ES-I3 (cell line): ENCODE measurements around the gene FBLN1.

Experiments
- H3K36me3 ChIP-seq: 2 replicates; pipeline ENCODE4 v1.6.1; 2013; ENCODE audit warnings: mild to moderate bottlenecking, low read length, control low read depth, moderate library complexity; ENCODE audit not compliant: insufficient read depth
- H3K4me1 ChIP-seq: 2 replicates; pipeline ENCODE4 v1.6.1; 2013; ENCODE audit warnings: mild to moderate bottlenecking, control low read depth, low read length; ENCODE audit not compliant: insufficient read depth
- H3K9ac ChIP-seq: 2 replicates; pipeline ENCODE4 v1.6.1; 2013; ENCODE audit warnings: low read depth, mild to moderate bottlenecking, low read length, moderate library complexity
- H3K9me3 ChIP-seq: 2 replicates; pipeline ENCODE4 v1.6.1; 2013; ENCODE audit warnings: mild to moderate bottlenecking, low read length, moderate library complexity; ENCODE audit not compliant: control insufficient read depth, insufficient read depth

FBLN1 gene

GRCh38 chr22:45524157-45524556 is 21.5 kb downstream of the FBLN1 start:
- no peak overlapping the region for H3K9ac ChIP-seq
- no peaks in the 10 kb centered on the region for H3K4me1 ChIP-seq
- no peaks in the 10 kb centered on the region for H3K9me3 ChIP-seq
- peaks cover 6% of the 10 kb centered on the region for H3K36me3 ChIP-seq

- no peaks in the 10 kb centered on the region for H3K9me3 ChIP-seq
- H3K9ac ChIP-seq, result no peak overlapping the region
- no peaks in the 10 kb centered on the region for H3K4me1 ChIP-seq
- peaks cover 9% of the 10 kb centered on the region for H3K36me3 ChIP-seq
These were observed 22.3 kb downstream of the FBLN1 start for GRCh38 chr22:45524966-45525365.

GRCh38 chr22:45525480-45525879 is 22.8 kb downstream of the FBLN1 start:
- H3K9ac ChIP-seq, result no peak overlapping the region
- H3K4me1 ChIP-seq, result no peaks in the 10 kb centered on the region
- no peaks in the 10 kb centered on the region for H3K9me3 ChIP-seq
- peaks cover 8% of the 10 kb centered on the region for H3K36me3 ChIP-seq

GRCh38 chr22:45526281-45526680 is 23.6 kb downstream of the FBLN1 start:
- Histone ChIP-seq H3K9me3 (no peaks in the 10 kb centered on the region), H3K9ac (no peak overlapping the region), H3K4me1 (no peaks in the 10 kb centered on the region), H3K36me3 (peaks cover 8% of the 10 kb centered on the region)

- Histone ChIP-seq H3K9ac (no peak overlapping the region), H3K36me3 (peaks cover 8% of the 10 kb centered on the region), H3K9me3 (no peaks in the 10 kb centered on the region), H3K4me1 (no peaks in the 10 kb centered on the region)
These were observed 24.2 kb downstream of the FBLN1 start for GRCh38 chr22:45526768-45527360.

GRCh38 chr22:45527456-45527855 is 24.8 kb downstream of the FBLN1 start:
- no peak overlapping the region for H3K9ac ChIP-seq
- H3K4me1 ChIP-seq, result no peaks in the 10 kb centered on the region
- peaks cover 8% of the 10 kb centered on the region for H3K36me3 ChIP-seq
- H3K9me3 ChIP-seq, result no peaks in the 10 kb centered on the region

GRCh38 chr22:45528046-45528445 is 25.4 kb downstream of the FBLN1 start:
- H3K4me1 ChIP-seq, result no peaks in the 10 kb centered on the region
- no peak overlapping the region for H3K9ac ChIP-seq
- peaks cover 8% of the 10 kb centered on the region for H3K36me3 ChIP-seq

GRCh38 chr22:45529105-45529504 is 26.4 kb downstream of the FBLN1 start:
- no peaks in the 10 kb centered on the region for H3K4me1 ChIP-seq
- H3K9me3 ChIP-seq, result no peaks in the 10 kb centered on the region
- H3K36me3 ChIP-seq, result peaks cover 8% of the 10 kb centered on the region
- no peak overlapping the region for H3K9ac ChIP-seq

More at GRCh38 chr22:45528046-45528445, 25.4 kb downstream of the FBLN1 start:
- H3K9me3 ChIP-seq, result no peaks in the 10 kb centered on the region

GRCh38 chr22:45529971-45530575 is 27.4 kb downstream of the FBLN1 start:
- Histone ChIP-seq H3K4me1 (no peaks in the 10 kb centered on the region), H3K9me3 (no peaks in the 10 kb centered on the region), H3K9ac (no peak overlapping the region), H3K36me3 (peaks cover 10% of the 10 kb centered on the region; the same call in 1 of the 2 replicates)

GRCh38 chr22:45531441-45532234 is 29.0 kb downstream of the FBLN1 start:
- no peaks in the 10 kb centered on the region for H3K4me1 ChIP-seq
- no peaks in the 10 kb centered on the region for H3K9me3 ChIP-seq
- H3K9ac ChIP-seq, result no peak overlapping the region
- peaks cover 16% of the 10 kb centered on the region for H3K36me3 ChIP-seq

- H3K4me1 ChIP-seq, result no peaks in the 10 kb centered on the region
- no peaks in the 10 kb centered on the region for H3K9me3 ChIP-seq
- no peak overlapping the region for H3K9ac ChIP-seq
- H3K36me3 ChIP-seq, result peaks cover 16% of the 10 kb centered on the region
These were observed 29.6 kb downstream of the FBLN1 start for GRCh38 chr22:45532235-45532631.

GRCh38 chr22:45533703-45534102 is 31.0 kb downstream of the FBLN1 start:
- no peaks in the 10 kb centered on the region for H3K9me3 ChIP-seq
- peaks cover 14% of the 10 kb centered on the region for H3K36me3 ChIP-seq
- no peak overlapping the region for H3K9ac ChIP-seq
- H3K4me1 ChIP-seq, result peaks cover 4% of the 10 kb centered on the region

- no peak overlapping the region for H3K9ac ChIP-seq
- H3K9me3 ChIP-seq, result no peaks in the 10 kb centered on the region
- H3K36me3 ChIP-seq, result peaks cover 15% of the 10 kb centered on the region
- peaks cover 5% of the 10 kb centered on the region for H3K4me1 ChIP-seq
These were observed 31.9 kb downstream of the FBLN1 start for GRCh38 chr22:45534339-45535192.

- H3K9ac ChIP-seq, result no peak overlapping the region
- H3K4me1 ChIP-seq, result peaks cover 5% of the 10 kb centered on the region
- H3K36me3 ChIP-seq, result peaks cover 16% of the 10 kb centered on the region
These were observed 32.6 kb downstream of the FBLN1 start for GRCh38 chr22:45535290-45535689.

More at GRCh38 chr22:45535290-45535689, 32.6 kb downstream of the FBLN1 start:
- H3K9me3 ChIP-seq, result no peaks in the 10 kb centered on the region
